ENCODE results near the gene KLHL22. TPM values are rescaled to one million over a fixed set of nuclear protein-coding genes. Genes with fewer than 3 reads are reported as not detected.

The KLHL22 gene
- total RNA-seq, 1 experiment from 2014 or later = 14.5 TPM

DNA sequence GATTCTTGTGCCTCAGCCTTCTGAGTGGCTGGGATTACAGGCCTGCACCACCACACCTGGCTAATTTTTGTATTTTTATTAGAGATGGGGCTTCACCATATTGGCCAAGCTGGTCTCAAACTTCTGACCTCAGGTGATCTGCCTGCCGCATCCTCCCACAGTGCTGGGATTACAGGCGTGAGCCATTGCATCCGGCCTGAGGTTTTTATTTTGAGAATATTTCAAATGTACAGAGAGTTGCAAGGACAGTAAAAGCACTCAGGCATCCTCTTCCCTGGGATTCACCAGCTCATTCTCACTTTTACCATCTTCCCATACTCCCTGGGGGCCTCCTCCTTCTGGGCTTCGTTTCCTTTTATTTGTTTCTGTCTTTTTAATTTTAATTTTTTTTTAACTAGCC is 24.0 kb upstream of the KLHL22 start:
- POLR2A ChIA-PET = no interaction called here
- Histone ChIP-seq H3K4me3 (ENCODE audit: low read depth in 2 of 2, low read length in 2 of 2) (no peak overlapping the region), H3K27ac (ENCODE audit: low read length) (no peak overlapping the region), H3K36me3 (ENCODE audit: control insufficient read depth, insufficient read depth, low read length) (no peaks in the 10 kb centered on the region), H3K4me1 (ENCODE audit: control insufficient read depth, insufficient read depth, low read length) (peaks cover 12% of the 10 kb centered on the region), H3K27me3 (ENCODE audit: control insufficient read depth, insufficient read depth, low read length) (no peaks in the 10 kb centered on the region), H3K9me3 (ENCODE audit: control insufficient read depth, insufficient read depth, low read depth, low read length) (no peaks in the 10 kb centered on the region)
- DNase-seq (ENCODE audit: low read depth, low spot score) = no peak
- CTCF ChIA-PET = no interaction called here
- no peak for ATAC-seq
- intact Hi-C loops (cut with micrococcal nuclease; ENCODE audit: unreplicated experiment) = no loop called here
- no peak for TF ChIP-seq CTCF (IDR thresholded peaks at IDR 0.05)
- no peak for TF ChIP-seq SIN3A (IDR thresholded peaks at IDR 0.05; ENCODE audit: borderline replicate concordance, insufficient read depth, low read depth, low read length)
- no peak for TF ChIP-seq TCF7L2 (IDR thresholded peaks at IDR 0.05; ENCODE audit: low read depth, low read length)
- TF ChIP-seq, protein P1, sequence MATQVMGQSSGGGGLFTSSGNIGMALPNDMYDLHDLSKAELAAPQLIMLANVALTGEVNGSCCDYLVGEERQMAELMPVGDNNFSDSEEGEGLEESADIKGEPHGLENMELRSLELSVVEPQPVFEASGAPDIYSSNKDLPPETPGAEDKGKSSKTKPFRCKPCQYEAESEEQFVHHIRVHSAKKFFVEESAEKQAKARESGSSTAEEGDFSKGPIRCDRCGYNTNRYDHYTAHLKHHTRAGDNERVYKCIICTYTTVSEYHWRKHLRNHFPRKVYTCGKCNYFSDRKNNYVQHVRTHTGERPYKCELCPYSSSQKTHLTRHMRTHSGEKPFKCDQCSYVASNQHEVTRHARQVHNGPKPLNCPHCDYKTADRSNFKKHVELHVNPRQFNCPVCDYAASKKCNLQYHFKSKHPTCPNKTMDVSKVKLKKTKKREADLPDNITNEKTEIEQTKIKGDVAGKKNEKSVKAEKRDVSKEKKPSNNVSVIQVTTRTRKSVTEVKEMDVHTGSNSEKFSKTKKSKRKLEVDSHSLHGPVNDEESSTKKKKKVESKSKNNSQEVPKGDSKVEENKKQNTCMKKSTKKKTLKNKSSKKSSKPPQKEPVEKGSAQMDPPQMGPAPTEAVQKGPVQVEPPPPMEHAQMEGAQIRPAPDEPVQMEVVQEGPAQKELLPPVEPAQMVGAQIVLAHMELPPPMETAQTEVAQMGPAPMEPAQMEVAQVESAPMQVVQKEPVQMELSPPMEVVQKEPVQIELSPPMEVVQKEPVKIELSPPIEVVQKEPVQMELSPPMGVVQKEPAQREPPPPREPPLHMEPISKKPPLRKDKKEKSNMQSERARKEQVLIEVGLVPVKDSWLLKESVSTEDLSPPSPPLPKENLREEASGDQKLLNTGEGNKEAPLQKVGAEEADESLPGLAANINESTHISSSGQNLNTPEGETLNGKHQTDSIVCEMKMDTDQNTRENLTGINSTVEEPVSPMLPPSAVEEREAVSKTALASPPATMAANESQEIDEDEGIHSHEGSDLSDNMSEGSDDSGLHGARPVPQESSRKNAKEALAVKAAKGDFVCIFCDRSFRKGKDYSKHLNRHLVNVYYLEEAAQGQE (IDR thresholded peaks at IDR 0.05; ENCODE audit: insufficient read depth in 1 of 2, low read depth in 2 of 2, low read length in 1 of 2) = no peak
- TF ChIP-seq POLR2AphosphoS5 (IDR thresholded peaks at IDR 0.05; ENCODE audit: low read depth, low read length) = no peak
- in situ Hi-C loops (cut with HindIII; ENCODE audit: low pct_unique_long_range_greater_than_20kb, low sequenced_read_pairs) = no loop called here
- no TSS peak for BruUV-seq (replicated peaks)

DNA sequence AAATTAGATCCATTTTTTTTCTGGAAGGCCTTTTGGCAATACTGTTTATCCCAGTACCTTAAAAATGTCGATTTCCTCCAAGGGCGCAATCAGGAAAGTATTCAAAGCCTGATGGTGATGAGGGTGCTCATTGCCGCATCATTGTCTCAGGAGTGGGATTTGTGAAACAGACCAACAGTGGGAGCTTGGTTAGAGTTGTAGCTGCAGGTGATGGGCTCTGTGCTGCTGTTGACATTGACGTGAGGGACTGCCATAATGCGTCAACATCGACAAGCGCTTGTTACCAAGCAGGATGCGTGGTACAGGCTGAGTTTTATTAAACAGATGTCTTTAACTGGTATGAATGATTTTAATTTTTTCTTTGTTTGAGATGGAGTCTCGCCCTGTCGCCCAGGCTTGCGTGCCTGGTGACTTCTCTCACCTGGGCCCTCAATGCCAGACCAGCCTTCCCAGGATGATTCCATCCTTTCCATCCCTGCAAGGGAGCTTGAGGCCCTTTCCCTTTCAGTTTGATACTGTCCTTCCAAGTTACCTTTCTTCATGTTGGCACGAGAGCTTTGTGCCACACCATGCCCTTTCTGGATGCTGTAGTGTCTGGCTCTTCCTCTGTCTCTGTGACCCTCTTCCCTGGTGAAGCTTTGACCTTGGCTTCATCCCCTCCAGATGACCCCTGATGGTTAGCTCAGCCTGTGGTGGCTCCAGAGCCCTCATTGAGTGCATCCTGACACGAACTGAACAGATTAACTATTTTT is 22.4 kb upstream of the KLHL22 start:
- no peak for TF ChIP-seq CTCF (IDR thresholded peaks at IDR 0.05)
- TF ChIP-seq SIN3A (IDR thresholded peaks at IDR 0.05; ENCODE audit: borderline replicate concordance, insufficient read depth, low read depth, low read length) = no peak
- no peak for TF ChIP-seq POLR2AphosphoS5 (IDR thresholded peaks at IDR 0.05; ENCODE audit: low read depth, low read length)
- Histone ChIP-seq H3K4me1 (ENCODE audit: control insufficient read depth, insufficient read depth, low read length) (peaks cover under 1% of the 10 kb centered on the region), H3K4me3 (ENCODE audit: low read depth in 2 of 2, low read length in 2 of 2) (no peak overlapping the region), H3K27me3 (ENCODE audit: control insufficient read depth, insufficient read depth, low read length) (no peaks in the 10 kb centered on the region), H3K27ac (ENCODE audit: low read length) (no peak overlapping the region), H3K36me3 (ENCODE audit: control insufficient read depth, insufficient read depth, low read length) (no peaks in the 10 kb centered on the region), H3K9me3 (ENCODE audit: control insufficient read depth, insufficient read depth, low read depth, low read length) (no peaks in the 10 kb centered on the region)
- CTCF ChIA-PET = no interaction called here
- DNase-seq (ENCODE audit: low read depth, low spot score) = no peak
- no TSS peak for BruUV-seq (replicated peaks)
- intact Hi-C loops (cut with micrococcal nuclease; ENCODE audit: unreplicated experiment) = no loop called here
- POLR2A ChIA-PET = no interaction called here
- in situ Hi-C loops (cut with HindIII; ENCODE audit: low pct_unique_long_range_greater_than_20kb, low sequenced_read_pairs) = no loop called here
- no peak for ATAC-seq

Data from Panc1 (cell line).